ENCODE data around the gene POLR2E. TPM values are rescaled to one million over a fixed set of nuclear protein-coding genes. Genes with fewer than 3 reads are reported as not detected.

Gene POLR2E
- 75.8 TPM for polyA plus RNA-seq (2013)

DNA sequence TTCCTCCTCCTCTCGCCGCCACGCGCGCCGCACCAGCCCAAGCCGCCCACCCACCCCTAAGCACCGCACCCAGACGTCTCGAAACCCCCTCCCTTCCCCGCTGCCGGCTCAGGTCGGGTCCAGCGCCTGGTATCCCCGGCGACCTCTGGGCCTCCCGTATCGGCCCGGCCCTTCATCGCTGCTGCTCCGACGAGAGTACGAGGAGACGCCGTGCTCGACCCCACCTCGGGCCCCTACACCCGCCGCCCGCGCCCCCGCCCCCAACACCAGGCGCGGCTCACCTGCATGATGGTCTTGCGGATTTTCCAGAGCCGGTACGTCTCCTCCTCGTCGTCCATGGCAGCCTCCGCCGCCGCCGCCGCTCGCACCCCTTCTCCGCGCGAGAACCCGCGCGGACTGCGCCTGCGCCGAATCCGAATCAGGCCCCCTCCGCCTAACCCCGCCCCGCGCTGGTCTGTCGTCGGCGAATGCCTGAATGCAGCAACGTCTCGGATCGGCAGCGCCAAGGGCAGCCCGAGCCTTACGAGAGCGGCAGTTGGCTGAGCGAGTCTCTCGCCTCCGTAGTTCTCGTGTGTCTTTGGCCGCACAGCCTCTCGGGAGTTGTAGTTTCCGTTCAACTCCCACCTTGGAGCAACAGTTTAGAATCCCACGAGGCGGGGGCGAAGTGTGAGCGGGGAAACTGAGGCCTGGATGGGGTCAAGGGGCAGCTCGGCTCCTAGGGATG, at the start of gene POLR2E:
Gene POLR2E, minus strand, starts transcription at position 398 of the 724 bp plus-strand sequence. Its CDS starts 60 bp downstream, at position 338.
- peak within 1 kb of the TSS; percentile 40 to 86 for H3K27ac ChIP-seq (ENCODE audit: insufficient read depth in 1 of 2, low read depth in 1 of 2, low read length in 2 of 2, poor library complexity in 1 of 2, severe bottlenecking in 2 of 2)
- H3K27me3 ChIP-seq (replicated peaks in 2 of 5; ENCODE audit: control insufficient read depth in 4 of 5, insufficient read depth in 5 of 5, low read length in 4 of 5): no peaks in the 10 kb centered on the region
- POLR2A ChIA-PET: interaction anchor here (1.2 kb wide), 1 partner anchor 158 kb away, joined by 3 read pairs; no protein-coding TSS in a partner anchor
- H3K4me3 ChIP-seq (ENCODE audit: control insufficient read depth in 1 of 7, extremely low read depth in 1 of 7, insufficient read depth in 4 of 7, low read depth in 2 of 7, low read length in 6 of 7): peak within 1 kb of the TSS; percentile 67 to 93 (median 84)
- H3K9me3 ChIP-seq (ENCODE audit: control extremely low read depth in 1 of 5, control insufficient read depth in 4 of 5, insufficient read depth in 2 of 5, low read depth in 1 of 5, low read length in 4 of 5): no peaks in the 10 kb centered on the region
- CTCF ChIA-PET: interaction anchor here (1.7 kb wide), 1 partner anchor 9 kb away, joined by 4 read pairs; no protein-coding TSS in a partner anchor
- peak; percentile 96 to 99 (median 98) for DNase-seq
- H3K36me3 ChIP-seq (ENCODE audit: control insufficient read depth in 4 of 4, insufficient read depth in 4 of 4, low read length in 3 of 4): peaks cover 3 to 28% (median 20%) of the 10 kb centered on the region in 4 experiments
- peaks cover 0 to 36% (median 29%) of the 10 kb centered on the region in 4 experiments for H3K4me1 ChIP-seq (ENCODE audit: control extremely low read depth in 1 of 4, control insufficient read depth in 4 of 4, insufficient read depth in 4 of 4, low read length in 3 of 4)
- 0% methylated on average over 62 of the region's 81 CpGs for WGBS (ENCODE audit: insufficient coverage)

DNA sequence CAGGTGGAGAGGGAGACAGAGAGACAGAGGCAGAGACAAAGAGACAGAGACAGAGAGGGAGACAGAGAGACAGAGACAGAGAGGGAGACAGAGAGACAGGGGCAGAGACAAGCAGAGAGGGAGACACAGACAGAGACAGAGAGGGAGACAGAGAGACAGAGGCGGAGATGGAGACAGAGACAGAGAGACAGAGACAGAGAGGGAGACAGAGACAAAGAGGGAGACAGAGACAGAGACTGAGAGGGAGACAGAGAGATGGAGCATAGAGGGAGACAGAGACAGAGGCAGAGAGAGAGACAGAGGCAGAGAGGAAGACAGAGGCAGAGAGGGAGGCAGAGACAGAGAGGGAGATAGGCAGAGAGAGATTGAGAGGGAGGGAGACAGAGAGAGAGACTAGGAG, 49.6 kb upstream of the POLR2E start:
- Histone ChIP-seq H3K36me3 (ENCODE audit: control insufficient read depth in 4 of 4, insufficient read depth in 4 of 4, low read length in 3 of 4) (peaks cover 0 to 51% (median 31%) of the 10 kb centered on the region in 4 experiments), H3K27ac (ENCODE audit: insufficient read depth in 1 of 2, low read depth in 1 of 2, low read length in 2 of 2, poor library complexity in 1 of 2, severe bottlenecking in 2 of 2) (no peak overlapping the region), H3K4me3 (ENCODE audit: control insufficient read depth in 1 of 7, extremely low read depth in 1 of 7, insufficient read depth in 4 of 7, low read depth in 2 of 7, low read length in 6 of 7) (no peak overlapping the region), H3K27me3 (replicated peaks in 2 of 5; ENCODE audit: control insufficient read depth in 4 of 5, insufficient read depth in 5 of 5, low read length in 4 of 5) (no peaks in the 10 kb centered on the region), H3K4me1 (ENCODE audit: control extremely low read depth in 1 of 4, control insufficient read depth in 4 of 4, insufficient read depth in 4 of 4, low read length in 3 of 4) (no peaks in the 10 kb centered on the region), H3K9me3 (ENCODE audit: control extremely low read depth in 1 of 5, control insufficient read depth in 4 of 5, insufficient read depth in 2 of 5, low read depth in 1 of 5, low read length in 4 of 5) (no peaks in the 10 kb centered on the region)
- DNase-seq: no peak
- POLR2A ChIA-PET: no interaction called here
- CTCF ChIA-PET: no interaction called here
- WGBS (ENCODE audit: insufficient coverage): 93% methylated on average over 1 of the region's 1 CpG

DNA sequence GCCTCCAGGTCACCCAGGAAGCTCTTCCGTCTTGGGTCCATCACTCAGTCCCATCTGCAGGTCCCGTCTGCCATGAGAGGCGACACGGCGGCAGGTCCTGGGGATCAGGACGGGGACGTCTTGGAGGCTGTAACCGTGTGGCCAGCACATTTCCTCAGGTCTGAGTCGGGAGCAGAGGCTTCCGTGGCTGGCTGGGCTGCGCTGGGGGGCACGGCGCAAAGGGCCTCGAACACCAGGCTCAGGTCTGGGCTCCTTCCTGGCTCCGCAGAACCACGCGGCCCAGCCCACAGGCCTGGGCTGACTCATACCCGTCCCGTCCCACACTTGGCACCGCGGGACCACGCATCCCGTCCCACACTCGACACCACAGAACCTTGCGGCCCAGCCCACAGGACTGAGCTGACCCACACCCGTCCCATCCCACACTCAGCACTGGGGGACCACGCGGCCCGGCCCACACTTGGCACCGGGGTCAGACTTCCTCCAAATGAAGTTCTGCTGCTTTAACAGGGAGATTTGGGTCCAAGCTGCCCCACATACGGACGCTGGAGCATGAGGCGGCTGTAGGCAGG, 48.7 kb upstream of the POLR2E start:
- WGBS (ENCODE audit: insufficient coverage): 97% methylated on average over 30 of the region's 33 CpGs
- Histone ChIP-seq H3K9me3 (ENCODE audit: control extremely low read depth in 1 of 5, control insufficient read depth in 4 of 5, insufficient read depth in 2 of 5, low read depth in 1 of 5, low read length in 4 of 5) (no peaks in the 10 kb centered on the region), H3K36me3 (ENCODE audit: control insufficient read depth in 4 of 4, insufficient read depth in 4 of 4, low read length in 3 of 4) (peaks cover 1 to 49% (median 28%) of the 10 kb centered on the region in 4 experiments), H3K4me1 (ENCODE audit: control extremely low read depth in 1 of 4, control insufficient read depth in 4 of 4, insufficient read depth in 4 of 4, low read length in 3 of 4) (no peaks in the 10 kb centered on the region), H3K27ac (ENCODE audit: insufficient read depth in 1 of 2, low read depth in 1 of 2, low read length in 2 of 2, poor library complexity in 1 of 2, severe bottlenecking in 2 of 2) (no peak overlapping the region), H3K27me3 (replicated peaks in 2 of 5; ENCODE audit: control insufficient read depth in 4 of 5, insufficient read depth in 5 of 5, low read length in 4 of 5) (no peaks in the 10 kb centered on the region), H3K4me3 (ENCODE audit: control insufficient read depth in 1 of 7, extremely low read depth in 1 of 7, insufficient read depth in 4 of 7, low read depth in 2 of 7, low read length in 6 of 7) (no peak overlapping the region)
- ChIA-PET CTCF (no interaction called here), POLR2A (interaction anchor here (1.2 kb wide), 1 partner anchor 11 kb away, joined by 4 read pairs; no protein-coding TSS in a partner anchor)
- DNase-seq: no peak

DNA sequence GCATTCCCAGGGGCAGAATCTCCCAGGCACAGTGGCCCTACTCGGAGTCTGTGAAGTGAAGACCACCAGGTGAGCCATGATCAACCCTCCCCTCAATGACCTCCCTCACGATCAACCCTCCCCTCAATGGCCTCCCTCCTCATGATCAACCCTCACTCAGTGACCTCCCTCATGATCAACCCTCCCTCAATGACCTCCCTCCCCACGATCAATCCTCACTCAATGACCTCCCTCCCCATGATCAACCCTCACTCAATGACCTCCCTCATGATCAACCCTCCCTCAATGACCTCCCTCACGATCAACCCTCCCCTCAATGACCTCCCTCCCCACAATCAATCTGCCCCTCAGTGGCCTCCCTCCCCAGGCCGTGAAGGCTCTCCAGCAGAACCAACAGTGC, 46.8 kb upstream of the POLR2E start:
- CTCF ChIA-PET: no interaction called here
- no peak overlapping the region for H3K27ac ChIP-seq (ENCODE audit: insufficient read depth in 1 of 2, low read depth in 1 of 2, low read length in 2 of 2, poor library complexity in 1 of 2, severe bottlenecking in 2 of 2)
- no peak for DNase-seq
- H3K9me3 ChIP-seq (ENCODE audit: control extremely low read depth in 1 of 5, control insufficient read depth in 4 of 5, insufficient read depth in 2 of 5, low read depth in 1 of 5, low read length in 4 of 5): no peaks in the 10 kb centered on the region
- H3K27me3 ChIP-seq (replicated peaks in 2 of 5; ENCODE audit: control insufficient read depth in 4 of 5, insufficient read depth in 5 of 5, low read length in 4 of 5): no peaks in the 10 kb centered on the region
- POLR2A ChIA-PET: no interaction called here
- H3K4me1 ChIP-seq (ENCODE audit: control extremely low read depth in 1 of 4, control insufficient read depth in 4 of 4, insufficient read depth in 4 of 4, low read length in 3 of 4): peaks cover 0 to 1% (median under 1%) of the 10 kb centered on the region in 4 experiments
- H3K36me3 ChIP-seq (ENCODE audit: control insufficient read depth in 4 of 4, insufficient read depth in 4 of 4, low read length in 3 of 4): peaks cover 2 to 46% (median 25%) of the 10 kb centered on the region in 4 experiments
- no peak overlapping the region for H3K4me3 ChIP-seq (ENCODE audit: control insufficient read depth in 1 of 7, extremely low read depth in 1 of 7, insufficient read depth in 4 of 7, low read depth in 2 of 7, low read length in 6 of 7)
- WGBS (ENCODE audit: insufficient coverage): 88% methylated on average over 4 of the region's 5 CpGs

DNA sequence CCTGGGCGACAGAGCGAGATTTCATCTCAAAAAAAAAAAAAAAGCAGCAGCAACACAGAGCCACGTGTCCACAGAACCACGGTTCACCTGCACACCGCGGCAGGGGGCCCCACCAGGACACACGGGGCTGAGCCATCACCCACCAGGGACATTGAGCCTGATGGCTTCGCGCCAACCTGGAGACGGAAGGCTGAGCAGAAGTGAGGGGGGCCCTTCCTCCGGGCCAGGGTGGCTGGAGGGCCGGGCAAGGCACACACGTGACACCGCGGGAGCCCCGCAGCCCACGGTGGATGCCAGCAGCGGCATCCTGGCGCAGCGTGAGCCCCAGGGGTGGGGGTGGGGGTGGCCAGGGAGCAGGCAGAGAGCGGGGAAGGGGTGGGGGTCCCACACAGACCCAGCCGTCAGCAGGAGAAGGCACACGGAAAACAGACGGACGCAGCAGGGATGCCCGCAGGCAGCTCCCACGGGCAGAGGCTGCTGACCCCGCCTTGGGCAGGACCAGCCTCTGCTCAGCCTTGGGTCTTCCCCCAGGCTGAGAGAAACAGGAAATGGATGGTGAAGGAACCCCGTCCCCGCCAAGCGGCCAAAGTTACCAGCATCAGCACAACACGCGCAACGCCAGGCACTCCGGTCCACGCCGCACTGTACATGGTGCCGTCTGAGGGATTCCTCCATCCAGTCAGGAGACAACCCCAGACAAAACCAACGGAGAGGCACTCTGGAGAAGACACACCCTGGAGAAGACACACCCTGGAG, 45.3 kb upstream of the POLR2E start:
- no peak overlapping the region for H3K4me3 ChIP-seq (ENCODE audit: control insufficient read depth in 1 of 7, extremely low read depth in 1 of 7, insufficient read depth in 4 of 7, low read depth in 2 of 7, low read length in 6 of 7)
- DNase-seq: no peak
- H3K27me3 ChIP-seq (replicated peaks in 2 of 5; ENCODE audit: control insufficient read depth in 4 of 5, insufficient read depth in 5 of 5, low read length in 4 of 5): no peaks in the 10 kb centered on the region
- H3K27ac ChIP-seq (ENCODE audit: insufficient read depth in 1 of 2, low read depth in 1 of 2, low read length in 2 of 2, poor library complexity in 1 of 2, severe bottlenecking in 2 of 2): no peak overlapping the region
- 92% methylated on average over 21 of the region's 39 CpGs for WGBS (ENCODE audit: insufficient coverage)
- no peaks in the 10 kb centered on the region for H3K9me3 ChIP-seq (ENCODE audit: control extremely low read depth in 1 of 5, control insufficient read depth in 4 of 5, insufficient read depth in 2 of 5, low read depth in 1 of 5, low read length in 4 of 5)
- ChIA-PET POLR2A (no interaction called here), CTCF (no interaction called here)
- peaks cover 0 to 16% (median 15%) of the 10 kb centered on the region in 4 experiments for H3K4me1 ChIP-seq (ENCODE audit: control extremely low read depth in 1 of 4, control insufficient read depth in 4 of 4, insufficient read depth in 4 of 4, low read length in 3 of 4)
- H3K36me3 ChIP-seq (ENCODE audit: control insufficient read depth in 4 of 4, insufficient read depth in 4 of 4, low read length in 3 of 4): peaks cover 2 to 40% (median 20%) of the 10 kb centered on the region in 4 experiments

DNA sequence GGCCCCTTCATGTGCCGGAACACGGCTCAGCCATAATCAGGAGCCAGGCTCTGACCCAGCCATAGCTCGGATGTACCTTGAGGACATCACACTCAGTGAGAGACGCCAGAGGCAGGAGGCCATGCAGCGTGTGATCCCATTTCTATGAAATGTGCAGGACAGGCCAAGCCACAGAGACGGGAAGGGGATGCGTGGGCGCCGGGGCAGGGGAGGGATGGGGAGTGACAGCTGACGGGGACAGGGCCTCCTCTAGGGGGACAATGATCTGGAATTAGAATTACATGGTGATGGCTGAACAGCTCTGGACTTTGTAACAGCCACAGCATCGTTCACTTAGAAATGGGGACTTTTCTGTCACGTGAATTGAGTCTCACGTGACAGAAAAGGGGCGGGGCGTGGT, 44.0 kb upstream of the POLR2E start:
- WGBS (ENCODE audit: insufficient coverage): 97% methylated on average over 15 of the region's 15 CpGs
- Histone ChIP-seq H3K4me1 (ENCODE audit: control extremely low read depth in 1 of 4, control insufficient read depth in 4 of 4, insufficient read depth in 4 of 4, low read length in 3 of 4) (peaks cover 0 to 24% (median 19%) of the 10 kb centered on the region in 4 experiments), H3K36me3 (ENCODE audit: control insufficient read depth in 4 of 4, insufficient read depth in 4 of 4, low read length in 3 of 4) (peaks cover 2 to 45% (median 19%) of the 10 kb centered on the region in 4 experiments), H3K4me3 (ENCODE audit: control insufficient read depth in 1 of 7, extremely low read depth in 1 of 7, insufficient read depth in 4 of 7, low read depth in 2 of 7, low read length in 6 of 7) (no peak overlapping the region), H3K9me3 (ENCODE audit: control extremely low read depth in 1 of 5, control insufficient read depth in 4 of 5, insufficient read depth in 2 of 5, low read depth in 1 of 5, low read length in 4 of 5) (no peaks in the 10 kb centered on the region), H3K27ac (ENCODE audit: insufficient read depth in 1 of 2, low read depth in 1 of 2, low read length in 2 of 2, poor library complexity in 1 of 2, severe bottlenecking in 2 of 2) (no peak overlapping the region), H3K27me3 (replicated peaks in 2 of 5; ENCODE audit: control insufficient read depth in 4 of 5, insufficient read depth in 5 of 5, low read length in 4 of 5) (no peaks in the 10 kb centered on the region)
- no peak for DNase-seq
- ChIA-PET POLR2A (no interaction called here), CTCF (interaction anchor here (1.0 kb wide), 1 partner anchor 76 kb away, joined by 3 read pairs; no protein-coding TSS in a partner anchor)
